HCEC 1CT (cell line): ENCODE data around the gene GADD45G.

Experiments used
- DNase-seq: peaks from one replicate; pipeline ENCODE4 v3.0.0-alpha.2; 2017

GADD45G gene

GRCh38 chr9:89610391-89610925, 5.6 kb downstream of the GADD45G start:
- DNase-seq: no peak

GRCh38 chr9:89611425-89611824, 6.6 kb downstream of the GADD45G start:
- DNase-seq: no peak

- DNase-seq: no peak
These were observed 7.9 kb downstream of the GADD45G start for GRCh38 chr9:89612566-89613278.

GRCh38 chr9:89613912-89614892, 9.4 kb downstream of the GADD45G start:
- no peak for DNase-seq

GRCh38 chr9:89615661-89616060, 10.8 kb downstream of the GADD45G start:
- DNase-seq: no peak

GRCh38 chr9:89616411-89616810, 11.6 kb downstream of the GADD45G start:
- no peak for DNase-seq

GRCh38 chr9:89617978-89618377, 13.2 kb downstream of the GADD45G start:
- no peak for DNase-seq

GRCh38 chr9:89619019-89619418, 14.2 kb downstream of the GADD45G start:
- DNase-seq: no peak

- DNase-seq: no peak
These were observed 14.8 kb downstream of the GADD45G start for GRCh38 chr9:89619424-89620138.

GRCh38 chr9:89621031-89621430, 16.2 kb downstream of the GADD45G start:
- no peak for DNase-seq

GRCh38 chr9:89621676-89622075, 16.9 kb downstream of the GADD45G start:
- no peak for DNase-seq

GRCh38 chr9:89622933-89623861, 18.4 kb downstream of the GADD45G start:
- DNase-seq: no peak

- no peak for DNase-seq
These were observed 19.2 kb downstream of the GADD45G start for GRCh38 chr9:89623925-89624420.

GRCh38 chr9:89625721-89626687, 21.2 kb downstream of the GADD45G start:
- no peak for DNase-seq

GRCh38 chr9:89626741-89627265, 22.0 kb downstream of the GADD45G start:
- DNase-seq: no peak

GRCh38 chr9:89628601-89629000, 23.8 kb downstream of the GADD45G start:
- no peak for DNase-seq

- DNase-seq: no peak
These were observed 24.5 kb downstream of the GADD45G start for GRCh38 chr9:89629081-89629976.

GRCh38 chr9:89630508-89630907, 25.7 kb downstream of the GADD45G start:
- DNase-seq: no peak

- no peak for DNase-seq
These were observed 26.6 kb downstream of the GADD45G start for GRCh38 chr9:89631384-89631783.
